ENCODE data around the gene DHTKD1. TPM values are rescaled to one million over a fixed set of nuclear protein-coding genes. Genes with fewer than 3 reads are reported as not detected.
"Not testable (repeated sequence)": the region's sequence is repeated elsewhere in the genome, so short reads cannot be mapped to it uniquely, and the experiment has no call there.

DHTKD1 gene
- total RNA-seq, 2 donors from 2014 or later, result 18.5 to 40.6 TPM

- Histone ChIP-seq H3K9me3 (no peaks in the 10 kb centered on the region), H3K36me3 (peaks cover 8% of the 10 kb centered on the region), H3K27ac (no peak overlapping the region), H3K9ac (ENCODE audit: low read depth in 2 of 2, low read length in 2 of 2) (no peak overlapping the region), H3K27me3 (no peaks in the 10 kb centered on the region), H3K4me1 (no peaks in the 10 kb centered on the region), H3K4me3 (no peak overlapping the region)
- TF ChIP-seq CTCF (IDR thresholded peaks at IDR 0.05), result no peak
- intact Hi-C loops (cut with DNase I), result no loop called here
- no peak for DNase-seq
Measured at GRCh38 chr10:12162927-12163326, 94.2 kb downstream of the DHTKD1 start.

- no peak for TF ChIP-seq CTCF (IDR thresholded peaks at IDR 0.05)
- intact Hi-C loops (cut with DNase I), result no loop called here
- Histone ChIP-seq H3K4me1 (no peaks in the 10 kb centered on the region), H3K9me3 (no peaks in the 10 kb centered on the region), H3K9ac (ENCODE audit: low read depth in 2 of 2, low read length in 2 of 2) (no peak overlapping the region), H3K36me3 (no peaks in the 10 kb centered on the region), H3K27ac (no peak overlapping the region), H3K4me3 (no peak overlapping the region), H3K27me3 (no peaks in the 10 kb centered on the region)
- no peak for DNase-seq
Measured at GRCh38 chr10:12164085-12164484, 95.3 kb downstream of the DHTKD1 start.

GRCh38 chr10:12165036-12165435 is 96.3 kb downstream of the DHTKD1 start:
- no peaks in the 10 kb centered on the region for H3K4me1 ChIP-seq
- H3K9me3 ChIP-seq, result no peaks in the 10 kb centered on the region
- no peaks in the 10 kb centered on the region for H3K27me3 ChIP-seq
- TF ChIP-seq CTCF (IDR thresholded peaks at IDR 0.05), result no peak
- H3K27ac ChIP-seq, result no peak overlapping the region
- H3K9ac ChIP-seq (ENCODE audit: low read depth in 2 of 2, low read length in 2 of 2), result no peak overlapping the region
- intact Hi-C loops (cut with DNase I), result no loop called here
- no peaks in the 10 kb centered on the region for H3K36me3 ChIP-seq
- no peak overlapping the region for H3K4me3 ChIP-seq
- DNase-seq, result no peak

GRCh38 chr10:12165999-12166775 is 97.4 kb downstream of the DHTKD1 start:
- no peaks in the 10 kb centered on the region for H3K36me3 ChIP-seq
- no peaks in the 10 kb centered on the region for H3K27me3 ChIP-seq
- H3K4me3 ChIP-seq, result no peak overlapping the region
- no peaks in the 10 kb centered on the region for H3K4me1 ChIP-seq
- no peak for TF ChIP-seq CTCF (IDR thresholded peaks at IDR 0.05)
- intact Hi-C loops (cut with DNase I), result no loop called here
- H3K9me3 ChIP-seq, result no peaks in the 10 kb centered on the region
- H3K9ac ChIP-seq (ENCODE audit: low read depth in 2 of 2, low read length in 2 of 2), result no peak overlapping the region
- no peak overlapping the region for H3K27ac ChIP-seq
- no peak for DNase-seq

GRCh38 chr10:12171512-12171911 is 102.8 kb downstream of the DHTKD1 start:
- H3K9me3 ChIP-seq; H3K4me3 ChIP-seq; DNase-seq; intact Hi-C loops (cut with DNase I); H3K36me3 ChIP-seq; H3K4me1 ChIP-seq; H3K9ac ChIP-seq (ENCODE audit: low read depth in 2 of 2, low read length in 2 of 2); H3K27me3 ChIP-seq; H3K27ac ChIP-seq: not testable (repeated sequence)

Small RNAs within 50 kb of the gene (microRNA-seq; reads per million reads assigned to microRNA genes)
- not detected for gene MIR548AK

Other genes with a start within 250 kb of the DHTKD1 start
- 10 to 100 TPM; 12.9 to 16.2 TPM for gene PROSER2, start 245.6 kb upstream of the DHTKD1 start, total RNA-seq
- gene UPF2, start 26.1 kb upstream of the DHTKD1 start, total RNA-seq, result 10 to 100 TPM; 21.9 to 25.6 TPM
- gene SEC61A2, start 60.7 kb downstream of the DHTKD1 start, total RNA-seq, result 1 to 10 TPM; 4.6 TPM
- gene NUDT5, start 126.9 kb downstream of the DHTKD1 start, total RNA-seq, result 10 to 100 TPM; 41.4 to 89.0 TPM
- 10 to 100 TPM; 47.9 to 84.5 TPM for gene CDC123, start 127.2 kb downstream of the DHTKD1 start, total RNA-seq